NCI-H2081 (cell line): ENCODE results near the gene MKRN2OS.
"Not testable (repeated sequence)": the region's sequence is repeated elsewhere in the genome, so short reads cannot be mapped to it uniquely, and the experiment has no call there.

Experiments
- DNase-seq, 2 experiments: peaks; one replicate each; lab custom pipeline; 2025; lab: John Stamatoyannopoulos, UW

The MKRN2OS gene

GRCh38 chr3:12561397-12561796 is 16.1 kb upstream of the MKRN2OS start:
- DNase-seq, result no peak

- no peak for DNase-seq
Measured at GRCh38 chr3:12560505-12561190, 15.3 kb upstream of the MKRN2OS start.

GRCh38 chr3:12559520-12559919 is 14.2 kb upstream of the MKRN2OS start:
- DNase-seq, result no peak

- no peak for DNase-seq
Measured at GRCh38 chr3:12558706-12559105, 13.4 kb upstream of the MKRN2OS start.

- DNase-seq, result no peak
Measured at GRCh38 chr3:12557473-12558100, 12.3 kb upstream of the MKRN2OS start.

GRCh38 chr3:12556690-12557472 is 11.6 kb upstream of the MKRN2OS start, which contains the start of gene MKRN2:
Gene MKRN2, plus strand, starts transcription at chr3:12557087. Its CDS starts 64 bp downstream, at chr3:12557151.
- DNase-seq, result peak; percentile 79 to 89

- no peak for DNase-seq
Measured at GRCh38 chr3:12556314-12556689, 11.0 kb upstream of the MKRN2OS start.

GRCh38 chr3:12553921-12554391 is 8.7 kb upstream of the MKRN2OS start:
- DNase-seq, result peak in 1 of 2 experiments; percentile 30

GRCh38 chr3:12549971-12550760 is 4.9 kb upstream of the MKRN2OS start:
- no peak for DNase-seq

- no peak for DNase-seq
Measured at GRCh38 chr3:12544652-12545472, 437 bp downstream of the MKRN2OS start.

- DNase-seq, result not testable (repeated sequence)
Measured at GRCh38 chr3:12543497-12543896, 1.8 kb downstream of the MKRN2OS start.

GRCh38 chr3:12541625-12542024 is 3.7 kb downstream of the MKRN2OS start:
- no peak for DNase-seq

GRCh38 chr3:12536423-12536822 is 8.9 kb downstream of the MKRN2OS start:
- DNase-seq, result no peak

- no peak for DNase-seq
Measured at GRCh38 chr3:12532182-12532581, 13.1 kb downstream of the MKRN2OS start.

GRCh38 chr3:12527757-12528143 is 17.5 kb downstream of the MKRN2OS start:
- no peak for DNase-seq

- DNase-seq, result no peak
Measured at GRCh38 chr3:12522721-12523120, 22.6 kb downstream of the MKRN2OS start.

- DNase-seq, result no peak
Measured at GRCh38 chr3:12521010-12521409, 24.3 kb downstream of the MKRN2OS start.

GRCh38 chr3:12518261-12519028 is 26.9 kb downstream of the MKRN2OS start:
- DNase-seq, result no peak

GRCh38 chr3:12516873-12517272 is 28.4 kb downstream of the MKRN2OS start:
- no peak for DNase-seq

- DNase-seq, result no peak
Measured at GRCh38 chr3:12515631-12516030, 29.7 kb downstream of the MKRN2OS start.
